ES-I3 (cell line): ENCODE measurements around the gene GYG2.
"Not testable (repeated sequence)": the region's sequence is repeated elsewhere in the genome, so short reads cannot be mapped to it uniquely, and the experiment has no call there.

Source experiments
- H3K36me3 ChIP-seq: 2 replicates; pipeline ENCODE4 v1.6.1; 2013; ENCODE audit warnings: mild to moderate bottlenecking, low read length, control low read depth, moderate library complexity; ENCODE audit not compliant: insufficient read depth
- H3K4me1 ChIP-seq: 2 replicates; pipeline ENCODE4 v1.6.1; 2013; ENCODE audit warnings: mild to moderate bottlenecking, control low read depth, low read length; ENCODE audit not compliant: insufficient read depth
- H3K9ac ChIP-seq: 2 replicates; pipeline ENCODE4 v1.6.1; 2013; ENCODE audit warnings: low read depth, mild to moderate bottlenecking, low read length, moderate library complexity
- H3K9me3 ChIP-seq: 2 replicates; pipeline ENCODE4 v1.6.1; 2013; ENCODE audit warnings: mild to moderate bottlenecking, low read length, moderate library complexity; ENCODE audit not compliant: control insufficient read depth, insufficient read depth

GYG2 gene

DNA sequence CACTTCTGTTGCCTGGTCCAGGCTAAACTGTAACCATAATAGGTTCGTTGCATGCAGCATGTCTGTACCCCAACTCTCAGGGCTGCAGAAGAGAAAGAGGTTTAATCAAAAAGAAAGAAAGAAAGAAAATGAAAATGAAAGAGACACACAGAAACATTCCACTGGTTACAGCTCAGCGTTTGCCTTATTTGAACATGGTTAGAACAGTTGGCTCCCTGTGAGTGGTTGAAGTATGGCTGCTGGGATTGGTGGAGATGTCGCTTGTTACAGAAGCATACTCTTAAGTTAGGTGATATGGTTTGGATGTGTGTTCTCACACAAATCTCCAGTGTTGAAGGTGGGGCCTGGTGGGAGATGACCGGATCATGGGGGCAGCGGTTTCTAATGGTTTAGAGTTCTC, 64.1 kb downstream of the GYG2 start:
- H3K36me3 ChIP-seq = no peaks in the 10 kb centered on the region
- H3K4me1 ChIP-seq = peaks cover 28% of the 10 kb centered on the region
- no peaks in the 10 kb centered on the region for H3K9me3 ChIP-seq
- no peak overlapping the region for H3K9ac ChIP-seq

- no peaks in the 10 kb centered on the region for H3K9me3 ChIP-seq
- H3K4me1 ChIP-seq = peaks cover 35% of the 10 kb centered on the region
- no peaks in the 10 kb centered on the region for H3K36me3 ChIP-seq
- no peak overlapping the region for H3K9ac ChIP-seq
Observed at GRCh38 chrX:2894885-2895292, 66.2 kb downstream of the GYG2 start.

- Histone ChIP-seq H3K36me3 (no peaks in the 10 kb centered on the region), H3K9ac (no peak overlapping the region), H3K4me1 (peaks cover 25% of the 10 kb centered on the region)
Observed at GRCh38 chrX:2897311-2897689, 68.6 kb downstream of the GYG2 start.

DNA sequence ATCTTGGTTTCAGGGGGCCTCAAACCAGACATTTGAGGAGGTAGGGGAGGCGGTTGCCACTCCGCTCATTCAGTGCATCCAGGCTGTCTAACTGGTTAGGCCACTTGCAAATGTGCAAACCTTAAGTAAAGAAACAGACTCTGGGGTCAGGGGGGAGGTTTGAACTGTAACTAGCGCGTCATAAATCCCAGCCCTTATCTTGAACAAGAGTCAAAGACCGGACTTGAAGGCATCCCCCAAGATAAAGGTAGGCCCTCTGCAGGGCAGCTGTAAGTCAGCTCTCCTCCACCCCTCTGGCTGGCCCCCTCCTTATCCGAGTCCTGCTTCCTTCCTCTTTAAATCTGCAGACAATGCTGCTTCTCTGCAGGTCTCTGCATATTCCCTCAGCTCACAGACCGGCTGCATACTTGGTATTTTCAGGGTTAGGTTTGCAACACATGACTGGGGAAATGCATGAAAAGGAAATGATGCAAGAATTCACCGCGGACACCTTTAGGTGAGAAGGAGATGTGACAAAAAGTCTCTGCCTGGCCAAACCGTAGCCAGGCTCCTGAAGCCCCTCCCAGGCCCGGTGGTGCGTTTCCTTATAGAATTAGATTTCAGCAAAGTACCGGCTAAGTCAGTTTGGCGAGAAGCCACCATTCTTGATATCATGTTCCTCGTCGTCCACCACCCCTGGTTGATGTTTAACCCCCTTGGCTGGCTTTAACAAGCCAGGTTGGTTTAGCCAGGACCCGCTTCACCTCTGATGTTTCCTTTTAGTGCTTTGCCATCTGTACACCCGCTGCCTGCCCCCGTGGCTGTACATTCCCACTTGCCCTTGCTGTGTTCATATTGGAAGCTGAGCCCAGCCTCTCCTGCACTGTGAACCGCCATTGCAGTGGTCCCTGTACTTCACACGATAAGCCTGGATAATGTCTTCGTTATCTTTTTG, 69.2 kb downstream of the GYG2 start:
- not testable (repeated sequence) for H3K9me3 ChIP-seq, H3K36me3 ChIP-seq
- Histone ChIP-seq H3K4me1 (peaks cover 25% of the 10 kb centered on the region), H3K9ac (peak overlapping the region; percentile 25; the same call in 1 of the 2 replicates)

More at GRCh38 chrX:2897311-2897689, 68.6 kb downstream of the GYG2 start:
- no peaks in the 10 kb centered on the region for H3K9me3 ChIP-seq

DNA sequence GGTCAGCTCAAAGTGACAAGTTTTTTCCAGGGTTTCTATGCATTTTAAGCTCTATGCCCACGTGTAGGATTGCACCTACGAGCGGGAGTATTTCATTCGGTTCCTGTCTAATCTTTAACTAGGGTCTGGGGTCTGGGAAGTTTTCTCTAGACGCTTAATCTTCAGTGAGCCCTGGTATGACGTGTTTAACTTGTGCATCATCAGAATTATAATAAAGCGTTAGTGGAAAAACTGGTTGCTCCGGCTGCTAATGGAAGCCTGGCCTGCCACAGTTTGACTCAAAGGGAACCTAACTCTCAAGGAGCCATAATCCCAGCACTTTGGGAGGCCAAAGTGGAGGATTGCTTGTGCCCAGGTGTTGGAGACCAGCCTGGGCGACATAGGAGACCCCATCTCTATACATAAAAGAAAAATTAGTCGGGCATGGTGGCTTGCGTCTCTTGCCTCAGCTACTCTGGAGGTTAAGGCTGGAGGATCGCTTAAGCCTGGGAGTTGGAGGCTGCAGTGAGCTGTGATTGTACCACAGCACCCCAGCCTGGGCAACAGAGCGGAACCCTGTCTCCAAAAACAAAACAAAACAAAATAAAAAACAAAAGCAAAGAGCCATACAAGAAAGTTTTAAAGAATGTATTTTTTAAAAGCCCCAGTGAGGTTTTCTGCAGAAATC, 70.2 kb downstream of the GYG2 start:
- H3K4me1 ChIP-seq = peaks cover 25% of the 10 kb centered on the region
- 0 out of 2 replicates have a peak, but pooled peaks cover 13% of the 10 kb centered on the region for H3K9me3 ChIP-seq
- peak overlapping the region; percentile 25; the same call in 1 of the 2 replicates for H3K9ac ChIP-seq
- H3K36me3 ChIP-seq = no peaks in the 10 kb centered on the region

GRCh38 chrX:2901367-2902036, 72.8 kb downstream of the GYG2 start:
- Histone ChIP-seq H3K4me1 (peaks cover 19% of the 10 kb centered on the region), H3K9me3 (0 out of 2 replicates have a peak, but pooled peaks cover 13% of the 10 kb centered on the region), H3K36me3 (no peaks in the 10 kb centered on the region), H3K9ac (no peak overlapping the region)

GRCh38 chrX:2902841-2903240, 74.1 kb downstream of the GYG2 start:
- Histone ChIP-seq H3K4me1 (peaks cover 13% of the 10 kb centered on the region), H3K9me3 (0 out of 2 replicates have a peak, but pooled peaks cover 13% of the 10 kb centered on the region), H3K36me3 (no peaks in the 10 kb centered on the region), H3K9ac (no peak overlapping the region)

DNA sequence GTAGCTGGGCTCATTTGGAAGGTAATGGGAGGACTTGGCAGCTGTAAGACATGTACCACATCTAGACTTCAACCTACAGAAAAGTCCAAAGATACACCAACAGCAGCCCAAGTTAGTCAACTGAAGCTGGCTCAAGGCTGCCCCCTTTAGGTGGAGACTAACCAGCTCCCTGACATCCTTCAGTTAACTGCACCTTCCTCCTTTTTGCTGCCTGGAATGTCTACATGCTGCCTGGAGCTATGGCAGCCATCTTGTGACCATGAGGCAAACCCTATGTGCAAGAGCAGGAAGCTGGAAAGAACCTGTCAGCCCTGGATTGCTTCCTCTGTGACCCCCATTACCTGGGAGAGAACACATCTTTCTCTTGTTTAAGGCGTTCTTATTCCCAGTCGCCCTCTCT, 74.6 kb downstream of the GYG2 start:
- no peak overlapping the region for H3K9ac ChIP-seq
- H3K4me1 ChIP-seq = peaks cover 10% of the 10 kb centered on the region
- H3K36me3 ChIP-seq = no peaks in the 10 kb centered on the region
- 0 out of 2 replicates have a peak, but pooled peaks cover 13% of the 10 kb centered on the region for H3K9me3 ChIP-seq

- H3K4me1 ChIP-seq = no peaks in the 10 kb centered on the region
- H3K36me3 ChIP-seq = no peaks in the 10 kb centered on the region
- H3K9me3 ChIP-seq = 0 out of 2 replicates have a peak, but pooled peaks cover 13% of the 10 kb centered on the region
- H3K9ac ChIP-seq = no peak overlapping the region
Observed at GRCh38 chrX:2907295-2907694, 78.6 kb downstream of the GYG2 start.

DNA sequence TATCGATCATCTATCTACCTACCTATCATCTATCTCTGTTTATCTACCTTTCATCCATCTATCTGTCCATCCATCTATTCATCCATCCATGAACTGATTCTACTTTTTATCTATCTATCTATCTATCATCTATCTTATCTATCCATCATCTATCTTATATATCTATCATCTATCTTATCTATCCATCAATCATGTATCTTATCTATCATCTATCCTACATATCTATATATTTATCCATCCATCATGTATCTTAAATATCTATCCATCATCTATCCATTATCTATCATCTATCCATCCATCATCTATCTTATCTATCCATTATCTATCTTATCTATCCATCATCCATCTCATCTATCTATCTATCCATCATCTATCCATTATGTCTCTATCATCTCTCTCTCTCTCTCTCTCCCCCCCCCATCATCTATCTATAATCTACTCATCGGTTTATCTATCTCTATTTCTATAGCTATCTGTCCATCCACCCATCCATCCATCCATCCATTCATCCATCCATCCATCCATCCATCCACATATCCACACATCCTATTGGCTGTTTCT, 79.5 kb downstream of the GYG2 start:
- Histone ChIP-seq H3K9ac (no peak overlapping the region), H3K4me1 (peaks cover 6% of the 10 kb centered on the region), H3K9me3 (0 out of 2 replicates have a peak, but pooled peaks cover 6% of the 10 kb centered on the region), H3K36me3 (no peaks in the 10 kb centered on the region)

GRCh38 chrX:2910109-2910508, 81.4 kb downstream of the GYG2 start:
- H3K9me3 ChIP-seq = no peaks in the 10 kb centered on the region
- peaks cover 13% of the 10 kb centered on the region for H3K4me1 ChIP-seq
- no peaks in the 10 kb centered on the region for H3K36me3 ChIP-seq
- H3K9ac ChIP-seq = no peak overlapping the region

DNA sequence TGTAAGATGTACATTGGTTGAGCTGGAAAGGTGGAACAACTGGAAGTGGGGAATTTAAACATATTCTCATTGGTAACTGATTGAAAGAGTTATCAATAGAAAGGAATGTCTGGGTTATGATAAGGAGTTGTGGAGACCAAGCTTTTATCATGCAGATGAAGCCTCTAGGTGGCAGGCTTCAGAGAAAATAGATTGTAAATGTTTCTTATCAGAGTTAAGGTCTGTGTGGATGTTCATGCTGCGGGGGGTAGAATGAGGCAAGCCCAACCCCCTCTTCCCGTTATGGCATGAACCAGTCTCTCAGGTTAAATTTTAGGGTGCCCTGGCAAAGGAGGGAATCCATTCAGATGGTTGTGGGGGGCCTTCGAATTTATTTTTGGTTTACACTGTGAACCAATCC, 84.4 kb downstream of the GYG2 start:
- no peaks in the 10 kb centered on the region for H3K36me3 ChIP-seq
- H3K9me3 ChIP-seq = no peaks in the 10 kb centered on the region
- peaks cover 13% of the 10 kb centered on the region for H3K4me1 ChIP-seq
- H3K9ac ChIP-seq = no peak overlapping the region

GRCh38 chrX:2917767-2918166, 89.0 kb downstream of the GYG2 start:
- H3K9me3 ChIP-seq = no peaks in the 10 kb centered on the region

DNA sequence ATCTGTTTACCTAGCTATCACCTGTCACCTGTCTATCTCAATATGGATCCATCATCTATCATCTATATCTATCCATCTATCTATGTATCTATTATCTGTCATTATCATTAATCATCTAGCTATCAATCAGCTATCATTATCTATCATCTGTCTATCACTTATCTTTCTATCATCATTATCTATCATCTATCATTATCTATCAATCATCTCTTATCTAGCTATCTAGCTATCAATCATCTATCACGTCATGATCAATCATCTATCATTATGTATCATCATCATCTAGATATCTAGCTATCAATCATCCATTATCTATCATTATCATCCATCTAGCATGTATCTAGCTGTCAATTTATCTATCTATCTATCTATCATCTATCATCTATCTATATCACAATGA, 92.5 kb downstream of the GYG2 start:
- Histone ChIP-seq H3K36me3 (no peaks in the 10 kb centered on the region), H3K9ac (no peak overlapping the region), H3K9me3 (no peaks in the 10 kb centered on the region), H3K4me1 (no peaks in the 10 kb centered on the region)

More at GRCh38 chrX:2917767-2918166, 89.0 kb downstream of the GYG2 start:
- H3K36me3 ChIP-seq = no peaks in the 10 kb centered on the region
- H3K4me1 ChIP-seq = peaks cover 10% of the 10 kb centered on the region
- no peak overlapping the region for H3K9ac ChIP-seq
